PC-3 (cell line): ENCODE measurements around the gene ACYP2.

Source experiments
- CTCF ChIP-seq: fragments of 300-600 bp; sonication (generic); conservative IDR thresholded peaks from 2 replicates; pipeline ENCODE4 v1.5.1; 2017; ENCODE audit warnings: antibody characterized with exemption, low read depth, mild to moderate bottlenecking, low read length
- EZH2 ChIP-seq: fragments of 300-600 bp; sonication (generic); IDR thresholded peaks from one replicate; pipeline ENCODE4 v1.6.1; 2017; ENCODE audit warnings: antibody characterized with exemption, mild to moderate bottlenecking, low read length; ENCODE audit not compliant: unreplicated experiment
- EZH2phosphoT487 ChIP-seq: fragments of 300-600 bp; sonication (generic); IDR thresholded peaks from 2 replicates; pipeline ENCODE4 v1.6.1; 2018; ENCODE audit warnings: mild to moderate bottlenecking, antibody characterized with exemption, low read length, borderline replicate concordance

- no peak for TF ChIP-seq CTCF
- no peak for TF ChIP-seq EZH2
- TF ChIP-seq EZH2phosphoT487, result no peak
Observed at GRCh38 chr2:54073796-54074195, 41.6 kb upstream of the ACYP2 start.
